H1 (cell line): ENCODE data around the gene BATF3. TPM values are rescaled to one million over a fixed set of nuclear protein-coding genes. Genes with fewer than 3 reads are reported as not detected.

Source experiments
- polyA plus RNA-seq, 7 experiments: library from polyadenylated mRNA; depleted of rRNA in 3 of 7; stranded (reverse) in 5 of 7; unstranded in 2 of 7; fragments of >200 nt in 5 of 7; fragments of 200-250 nt in 2 of 7; gene quantifications; 1 replicate in 5 of 7; 2 replicates in 1 of 7; 4 replicates in 1 of 7; pipeline versions ENCODE4 v1.2.1 to v1.2.3, GENCODE V29; 2011 to 2013; ENCODE audit warnings: missing spikeins in 2 of 7, mixed read lengths in 2 of 7
- total RNA-seq: library from RNA; stranded (reverse); fragmentation: NEBNext Ultra II Directional; extraction: Animal tissue kit (Norgen Biotek cat#: 25700); gene quantifications from 2 replicates; pipeline ENCODE4 v1.2.1, GENCODE V29; 2021

BATF3 gene
- total and polyA plus RNA-seq, 2 of the 8 experiments (the other 6 are each of a cell fraction or from before 2014, with no cell fraction given): 6.3 TPM

Other genes with a start within 250 kb of the BATF3 start
- gene ATF3, start 91.1 kb downstream of the BATF3 start, total RNA-seq: 21.5 and 27.7 TPM in 2 replicates
- 12.2 and 13.5 TPM in 2 replicates for gene ATF3, start 91.1 kb downstream of the BATF3 start, polyA plus RNA-seq (2011; rRNA removed)
- 48.3 and 51.7 TPM in 2 replicates for gene NSL1, start 91.9 kb upstream of the BATF3 start, total RNA-seq
- gene NSL1, start 91.9 kb upstream of the BATF3 start, polyA plus RNA-seq (2011; rRNA removed): 25.4 and 33.8 TPM in 2 replicates
- gene TATDN3, start 92.1 kb upstream of the BATF3 start, total RNA-seq: 15.6 and 19.4 TPM in 2 replicates
- gene TATDN3, start 92.1 kb upstream of the BATF3 start, polyA plus RNA-seq (2011; rRNA removed): 5.3 and 6.9 TPM in 2 replicates
- 0.65 TPM in 1 of 2 replicates, not detected in the other for gene SPATA45, start 147.8 kb upstream of the BATF3 start, total RNA-seq
- gene SPATA45, start 147.8 kb upstream of the BATF3 start, polyA plus RNA-seq (2011; rRNA removed): 0.21 TPM in 1 of 2 replicates, not detected in the other
- 66.2 and 75.7 TPM in 2 replicates for gene FLVCR1, start 158.4 kb upstream of the BATF3 start, total RNA-seq
- 31.8 and 36.4 TPM in 2 replicates for gene FLVCR1, start 158.4 kb upstream of the BATF3 start, polyA plus RNA-seq (2011; rRNA removed)